Left ventricle myocardium inferior (tissue), 1 donor: Measurements from ENCODE around the gene ANGPTL4. TPM values are rescaled to one million over a fixed set of nuclear protein-coding genes. Genes with fewer than 3 reads are reported as not detected.
"Not testable (repeated sequence)": the region's sequence is repeated elsewhere in the genome, so short reads cannot be mapped to it uniquely, and the experiment has no call there.

Source experiments
- DNase-seq: peaks from one replicate; pipeline ENCODE4 v3.0.0-alpha.2; 2020
- H3K27ac ChIP-seq: fragments of 200-600 bp; replicated peaks from 2 replicates; pipeline ENCODE4 v1.8.0; 2021
- H3K27me3 ChIP-seq: fragments of 200-600 bp; 2 replicates; pipeline ENCODE4 v1.8.0; 2021; ENCODE audit warnings: low read depth
- H3K36me3 ChIP-seq: fragments of 200-600 bp; 2 replicates; pipeline ENCODE4 v1.8.0; 2021
- H3K4me1 ChIP-seq: fragments of 200-600 bp; 2 replicates; pipeline ENCODE4 v1.8.0; 2021
- H3K4me3 ChIP-seq: fragments of 200-600 bp; 2 replicates; pipeline ENCODE4 v1.8.0; 2021; ENCODE audit warnings: mild to moderate bottlenecking, moderate library complexity
- H3K9me3 ChIP-seq: fragments of 200-600 bp; replicated peaks from 2 replicates; pipeline ENCODE4 v1.8.0; 2021
- intact Hi-C: fragments of 100-400 bp; cut with micrococcal nuclease; formaldehyde crosslinking; loops from one replicate; pipeline ENCODE4 v1.11.0; 2022
- total RNA-seq: library from RNA; stranded (reverse); fragmentation: NEBNext Ultra II Directional; extraction: Animal tissue kit (Norgen Biotek cat#: 25700); gene quantifications from one replicate; pipeline ENCODE4 v1.2.1, GENCODE V29; 2021
- TF ChIP-seq, protein P1 (sequence below): fragments of 200-600 bp; IDR thresholded peaks from 2 replicates; pipeline ENCODE4 v1.8.0; 2021; ENCODE audit warnings: antibody characterized with exemption, mild to moderate bottlenecking, borderline replicate concordance
- donor health status: DM: no; HTN: yes; CAD: no; lungs with severe emphysema.

The ANGPTL4 gene
- total RNA-seq, 1 donor from 2014 or later, result 8.4 TPM

DNA sequence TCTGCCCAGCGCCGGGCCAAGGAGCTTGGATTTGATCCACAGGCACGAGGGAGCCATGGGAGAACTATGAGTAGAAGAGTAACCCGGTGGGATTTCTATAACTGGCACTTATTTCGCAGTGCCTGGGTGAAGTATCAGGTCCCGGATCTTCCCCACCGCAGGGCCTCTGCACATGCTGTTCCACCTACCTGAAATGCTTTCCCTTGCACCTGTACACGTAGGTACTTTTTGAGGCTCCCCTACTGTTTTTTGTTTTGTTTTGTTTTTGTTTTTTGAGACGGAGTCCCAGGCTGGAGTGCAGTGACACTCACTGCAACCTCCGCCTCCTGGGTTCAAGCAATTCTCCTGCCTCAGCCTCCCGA lies 20.5 kb upstream of the ANGPTL4 start:
- H3K4me1 ChIP-seq, result peaks cover 56% of the 10 kb centered on the region
- DNase-seq, result no peak
- TF ChIP-seq, protein P1, sequence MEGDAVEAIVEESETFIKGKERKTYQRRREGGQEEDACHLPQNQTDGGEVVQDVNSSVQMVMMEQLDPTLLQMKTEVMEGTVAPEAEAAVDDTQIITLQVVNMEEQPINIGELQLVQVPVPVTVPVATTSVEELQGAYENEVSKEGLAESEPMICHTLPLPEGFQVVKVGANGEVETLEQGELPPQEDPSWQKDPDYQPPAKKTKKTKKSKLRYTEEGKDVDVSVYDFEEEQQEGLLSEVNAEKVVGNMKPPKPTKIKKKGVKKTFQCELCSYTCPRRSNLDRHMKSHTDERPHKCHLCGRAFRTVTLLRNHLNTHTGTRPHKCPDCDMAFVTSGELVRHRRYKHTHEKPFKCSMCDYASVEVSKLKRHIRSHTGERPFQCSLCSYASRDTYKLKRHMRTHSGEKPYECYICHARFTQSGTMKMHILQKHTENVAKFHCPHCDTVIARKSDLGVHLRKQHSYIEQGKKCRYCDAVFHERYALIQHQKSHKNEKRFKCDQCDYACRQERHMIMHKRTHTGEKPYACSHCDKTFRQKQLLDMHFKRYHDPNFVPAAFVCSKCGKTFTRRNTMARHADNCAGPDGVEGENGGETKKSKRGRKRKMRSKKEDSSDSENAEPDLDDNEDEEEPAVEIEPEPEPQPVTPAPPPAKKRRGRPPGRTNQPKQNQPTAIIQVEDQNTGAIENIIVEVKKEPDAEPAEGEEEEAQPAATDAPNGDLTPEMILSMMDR, result no peak
- no peaks in the 10 kb centered on the region for H3K36me3 ChIP-seq
- no peaks in the 10 kb centered on the region for H3K27me3 ChIP-seq
- H3K4me3 ChIP-seq, result peak overlapping the region; percentile 77
- H3K9me3 ChIP-seq, result no peaks in the 10 kb centered on the region
- peak overlapping the region; percentile 96 for H3K27ac ChIP-seq
- intact Hi-C loops, result no loop called here

DNA sequence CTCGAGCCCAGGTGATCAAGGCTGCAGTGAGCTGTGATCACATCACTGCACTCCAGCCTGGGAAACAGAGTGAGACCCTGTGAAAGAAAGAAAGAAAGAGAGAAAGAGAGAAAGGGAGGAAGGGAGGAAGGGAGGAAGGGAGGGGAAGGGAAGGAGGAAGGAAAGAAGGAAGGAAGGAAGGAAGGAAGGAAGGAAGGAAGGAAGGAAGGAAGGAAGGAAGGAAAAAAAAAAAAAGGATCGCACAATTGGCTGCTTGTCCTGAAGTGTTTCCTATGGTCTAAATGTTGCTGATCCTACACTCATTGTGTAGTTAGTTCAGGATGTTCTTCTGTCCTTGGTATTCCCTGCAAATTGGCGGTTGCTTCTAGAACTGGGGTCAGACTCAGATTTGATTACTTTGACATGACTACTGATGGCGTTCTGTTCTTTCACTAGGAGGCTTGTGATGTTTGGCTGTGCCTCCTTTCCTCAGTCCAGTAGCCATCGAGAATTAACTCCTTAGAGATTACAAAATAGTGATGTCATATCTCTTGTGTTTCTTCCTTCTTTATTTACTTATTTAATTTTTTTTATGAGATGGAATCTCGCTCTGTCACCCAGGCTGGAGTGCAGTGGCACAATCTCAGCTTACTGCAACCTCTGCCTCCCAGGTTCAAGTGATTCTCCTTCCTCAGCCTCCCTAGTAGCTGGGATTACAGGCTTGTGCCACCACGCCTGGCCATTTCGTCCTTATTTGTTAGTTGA lies 14.2 kb upstream of the ANGPTL4 start:
- DNase-seq, intact Hi-C loops: not testable (repeated sequence)

DNA sequence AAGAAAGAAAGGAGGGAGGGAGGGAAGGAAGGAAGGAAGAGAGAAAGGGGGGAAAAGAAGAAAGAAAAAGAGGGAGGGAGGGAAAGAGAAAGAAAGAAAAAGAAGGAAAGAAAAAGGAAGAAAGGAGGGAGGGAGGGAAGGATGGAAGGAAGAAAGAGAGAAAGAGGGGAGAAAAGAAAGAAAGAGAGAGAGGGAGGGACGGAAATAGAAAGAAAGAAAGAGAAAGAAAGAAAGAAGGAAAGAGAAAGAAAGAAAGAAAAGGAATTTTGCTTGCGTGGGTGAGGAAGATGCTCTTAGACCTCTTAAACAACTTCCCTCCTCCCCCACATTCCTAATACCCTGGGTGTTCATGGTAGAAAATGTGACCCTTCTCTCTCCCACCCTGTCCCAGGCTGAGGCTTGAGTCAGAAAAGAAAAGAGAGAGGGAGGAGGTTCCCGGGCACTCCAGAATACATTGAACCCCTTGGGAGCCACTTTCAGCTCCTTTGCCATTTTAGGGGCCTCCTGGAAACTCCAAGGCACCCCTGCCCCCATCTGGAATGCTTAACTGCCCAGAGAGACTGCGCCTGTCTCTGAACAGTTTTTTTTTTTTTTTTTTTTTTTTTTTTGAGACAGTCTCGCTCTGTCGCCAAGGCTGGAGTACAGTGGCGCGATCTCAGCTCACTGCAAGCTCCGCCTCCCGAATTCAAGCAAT lies 11.7 kb upstream of the ANGPTL4 start:
- intact Hi-C loops, result no loop called here
- Histone ChIP-seq H3K4me3 (peak overlapping the region; percentile 36), H3K4me1 (peaks cover 48% of the 10 kb centered on the region), H3K9me3 (peaks cover 8% of the 10 kb centered on the region), H3K27me3 (no peaks in the 10 kb centered on the region), H3K27ac (peak overlapping the region; percentile 36), H3K36me3 (no peaks in the 10 kb centered on the region)
- DNase-seq, result no peak
- TF ChIP-seq, protein P1, result no peak

More for the DNA sequence above, 14.2 kb upstream of the ANGPTL4 start:
- H3K27me3 ChIP-seq, H3K9me3 ChIP-seq, H3K36me3 ChIP-seq, H3K4me3 ChIP-seq: not testable (repeated sequence)
- Histone ChIP-seq H3K4me1 (peaks cover 42% of the 10 kb centered on the region), H3K27ac (peak overlapping the region; percentile 55)

DNA sequence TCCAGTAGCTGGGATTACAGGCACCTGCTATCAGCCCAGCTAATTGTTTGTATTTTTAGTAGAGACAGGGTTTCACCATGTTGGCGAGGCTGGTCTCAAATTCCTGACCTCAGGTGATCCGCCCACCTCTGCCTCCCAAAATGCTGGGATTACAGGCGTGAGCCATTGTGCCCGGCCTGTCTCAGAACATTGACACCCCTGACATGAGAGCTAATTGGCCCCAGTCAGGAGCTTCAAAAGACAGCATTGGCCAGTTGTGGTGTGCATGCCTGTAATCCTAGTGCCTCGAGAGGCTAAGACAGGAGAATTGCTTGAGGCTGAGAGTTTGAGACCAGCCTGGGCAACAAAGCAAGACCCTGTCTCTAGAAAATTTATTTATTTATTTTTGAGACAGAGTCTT lies 11.1 kb upstream of the ANGPTL4 start:
- DNase-seq, H3K27me3 ChIP-seq, H3K9me3 ChIP-seq, intact Hi-C loops, H3K36me3 ChIP-seq, H3K27ac ChIP-seq: not testable (repeated sequence)
- peaks cover 46% of the 10 kb centered on the region for H3K4me1 ChIP-seq
- H3K4me3 ChIP-seq, result peak overlapping the region; percentile 36

DNA sequence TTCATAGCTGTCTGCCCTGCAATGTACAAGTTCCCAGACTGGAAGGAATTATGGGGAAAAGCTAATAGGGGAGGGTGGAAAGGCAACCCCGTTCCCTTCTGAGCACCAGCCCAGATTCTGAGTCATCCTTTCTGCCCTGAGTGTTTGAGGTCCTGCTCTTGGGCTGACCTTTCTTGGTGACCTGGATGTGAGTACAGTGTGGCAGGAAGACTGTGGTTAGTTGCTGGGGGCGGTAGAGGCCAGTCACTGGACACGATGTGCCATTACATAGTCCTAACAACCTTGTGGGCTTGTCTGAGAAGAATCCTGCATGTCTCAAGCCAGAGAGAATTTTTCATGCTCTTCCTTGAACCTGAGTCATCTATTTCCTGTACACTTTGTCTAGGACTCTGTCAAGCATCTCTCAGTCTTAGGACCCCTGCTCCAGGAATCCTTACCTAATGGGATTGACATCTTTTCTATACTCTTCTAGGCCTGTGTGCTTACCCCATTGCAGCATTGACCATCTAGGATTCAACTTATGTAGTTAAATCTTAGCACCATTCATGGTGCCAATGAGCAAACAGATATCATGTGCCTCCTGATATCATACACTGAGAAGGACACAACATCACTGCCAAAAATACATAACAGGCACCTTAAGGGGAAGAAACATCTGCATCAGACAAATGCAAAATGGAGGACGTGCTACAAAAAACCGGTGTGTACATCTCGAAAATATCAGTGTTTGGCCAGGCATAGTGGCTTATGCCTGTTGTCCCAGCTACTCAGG lies 8.1 kb upstream of the ANGPTL4 start:
- H3K36me3 ChIP-seq, result no peaks in the 10 kb centered on the region
- H3K27me3 ChIP-seq, result no peaks in the 10 kb centered on the region
- H3K4me3 ChIP-seq, result no peak overlapping the region
- no peak overlapping the region for H3K27ac ChIP-seq
- intact Hi-C loops, result loop anchor here (5.0 kb wide), 1 partner anchor 41 kb away; no protein-coding TSS in a partner anchor
- H3K9me3 ChIP-seq, result peaks cover 8% of the 10 kb centered on the region
- DNase-seq, result no peak
- peaks cover 32% of the 10 kb centered on the region for H3K4me1 ChIP-seq
- TF ChIP-seq, protein P1, result no peak

DNA sequence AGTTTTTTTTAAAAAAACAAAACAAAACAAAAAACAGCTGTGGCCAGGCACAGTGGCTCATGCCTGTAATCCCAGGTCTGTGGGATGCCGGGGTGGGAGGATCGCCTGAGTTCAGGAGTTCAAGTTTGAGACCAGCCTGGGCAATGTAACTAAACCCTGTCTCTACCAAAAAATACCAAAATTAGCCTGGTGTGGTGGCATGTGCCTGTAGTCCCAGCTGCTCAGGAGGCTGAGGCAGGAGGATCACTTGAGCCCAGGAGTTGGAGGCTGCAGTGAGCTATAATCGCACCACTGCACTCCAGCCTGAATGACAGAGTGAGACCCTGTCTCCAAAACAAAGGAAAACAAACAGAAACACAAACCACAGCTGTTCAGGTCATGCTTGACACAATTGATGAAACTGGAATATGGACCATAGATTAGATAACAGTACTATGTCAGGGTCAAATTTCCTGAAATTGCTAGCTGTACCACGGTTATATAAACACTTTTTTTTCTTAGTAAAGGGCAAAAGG lies 6.9 kb upstream of the ANGPTL4 start:
- H3K27me3 ChIP-seq, result no peaks in the 10 kb centered on the region
- H3K4me3 ChIP-seq, result no peak overlapping the region
- DNase-seq, result no peak
- peaks cover 8% of the 10 kb centered on the region for H3K9me3 ChIP-seq
- peaks cover 42% of the 10 kb centered on the region for H3K4me1 ChIP-seq
- intact Hi-C loops, result loop anchor here (5.0 kb wide), 1 partner anchor 40 kb away; no protein-coding TSS in a partner anchor
- H3K27ac ChIP-seq, result no peak overlapping the region
- TF ChIP-seq, protein P1, result no peak
- H3K36me3 ChIP-seq, result no peaks in the 10 kb centered on the region
